ENCODE data around the gene ALOXE3.
A peak's percentile ranks its signal among the peaks of the same experiment; 100 is the strongest.

ALOXE3 gene

DNA sequence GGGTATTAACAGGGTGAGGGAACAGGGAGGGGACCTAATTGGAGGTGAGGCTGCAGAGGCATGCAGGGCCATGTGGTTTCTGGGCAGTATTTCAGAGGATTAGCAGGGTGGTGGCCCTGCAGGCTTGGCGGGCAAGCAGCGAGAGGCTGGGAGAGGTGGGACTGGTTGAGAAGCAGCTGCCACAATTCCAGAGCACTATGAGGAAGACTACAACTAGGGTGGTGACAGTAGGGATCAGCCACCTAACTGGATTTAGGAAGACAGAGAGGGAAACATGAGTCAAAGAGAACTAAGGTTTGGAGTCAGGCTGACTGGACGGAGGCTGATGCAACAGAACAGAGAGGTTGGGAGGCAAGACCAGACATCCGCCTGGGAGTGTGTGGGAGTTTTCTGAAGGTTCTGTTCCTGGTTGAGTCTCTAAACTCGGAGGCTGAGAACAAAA is 12.3 kb downstream of the ALOXE3 start:
- Histone ChIP-seq H3K9me3 (ENCODE audit: insufficient read depth, low read depth, low read length) (no peaks in the 10 kb centered on the region), H3K4me2 (ENCODE audit: low read depth, low read length, poor library complexity, severe bottlenecking) (no peak overlapping the region), H4K20me1 (ENCODE audit: insufficient read depth, low read length, poor library complexity, severe bottlenecking) (no peaks in the 10 kb centered on the region), H2AFZ (ENCODE audit: low read length) (no peak overlapping the region), H3K79me2 (ENCODE audit: insufficient read depth, low read length) (no peaks in the 10 kb centered on the region), H3F3A (ENCODE audit: low read depth) (no peaks in the 10 kb centered on the region), H3K4me1 (ENCODE audit: insufficient read depth, low read length, poor library complexity, severe bottlenecking) (peaks cover 3% of the 10 kb centered on the region), H3K27me3 (ENCODE audit: insufficient read depth, low read length, poor library complexity, severe bottlenecking) (no peaks in the 10 kb centered on the region), H3K36me3 (ENCODE audit: insufficient read depth, low read length) (no peaks in the 10 kb centered on the region), H3K9ac (ENCODE audit: low read depth, low read length, poor library complexity, severe bottlenecking) (no peak overlapping the region), H3K9me2 (replicated peaks; ENCODE audit: low read depth, low read length) (no peaks in the 10 kb centered on the region), H3K4me3 (ENCODE audit: low read length, poor library complexity, severe bottlenecking) (no peak overlapping the region)
- TF ChIP-seq EZH2phosphoT487 (IDR thresholded peaks at IDR 0.05; ENCODE audit: borderline replicate concordance) = no peak
- TF ChIP-seq, protein P1, sequence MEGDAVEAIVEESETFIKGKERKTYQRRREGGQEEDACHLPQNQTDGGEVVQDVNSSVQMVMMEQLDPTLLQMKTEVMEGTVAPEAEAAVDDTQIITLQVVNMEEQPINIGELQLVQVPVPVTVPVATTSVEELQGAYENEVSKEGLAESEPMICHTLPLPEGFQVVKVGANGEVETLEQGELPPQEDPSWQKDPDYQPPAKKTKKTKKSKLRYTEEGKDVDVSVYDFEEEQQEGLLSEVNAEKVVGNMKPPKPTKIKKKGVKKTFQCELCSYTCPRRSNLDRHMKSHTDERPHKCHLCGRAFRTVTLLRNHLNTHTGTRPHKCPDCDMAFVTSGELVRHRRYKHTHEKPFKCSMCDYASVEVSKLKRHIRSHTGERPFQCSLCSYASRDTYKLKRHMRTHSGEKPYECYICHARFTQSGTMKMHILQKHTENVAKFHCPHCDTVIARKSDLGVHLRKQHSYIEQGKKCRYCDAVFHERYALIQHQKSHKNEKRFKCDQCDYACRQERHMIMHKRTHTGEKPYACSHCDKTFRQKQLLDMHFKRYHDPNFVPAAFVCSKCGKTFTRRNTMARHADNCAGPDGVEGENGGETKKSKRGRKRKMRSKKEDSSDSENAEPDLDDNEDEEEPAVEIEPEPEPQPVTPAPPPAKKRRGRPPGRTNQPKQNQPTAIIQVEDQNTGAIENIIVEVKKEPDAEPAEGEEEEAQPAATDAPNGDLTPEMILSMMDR (conservative IDR thresholded peaks at IDR 0.05; ENCODE audit: low read length) = no peak

DNA sequence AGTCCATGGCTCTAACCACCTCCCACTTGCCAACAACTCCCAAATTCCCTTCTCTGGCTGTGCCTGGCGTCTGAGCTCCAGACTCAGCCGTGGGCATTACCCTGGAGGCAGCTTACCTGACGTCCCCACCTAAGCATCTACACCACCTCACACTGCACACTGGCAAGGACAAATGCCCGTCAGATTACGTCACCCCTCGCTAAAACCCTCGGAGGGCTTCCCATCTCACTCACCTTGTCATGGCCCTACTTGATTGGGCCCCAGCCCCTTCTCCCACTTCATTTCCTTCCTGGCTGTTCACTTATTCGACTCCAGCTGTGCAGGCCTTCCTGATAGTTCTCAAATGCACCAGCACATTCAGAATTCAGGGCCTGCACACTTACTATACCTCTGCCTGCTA is 13.4 kb downstream of the ALOXE3 start:
- no peaks in the 10 kb centered on the region for H3K79me2 ChIP-seq (ENCODE audit: insufficient read depth, low read length)
- no peak for TF ChIP-seq EZH2phosphoT487 (IDR thresholded peaks at IDR 0.05; ENCODE audit: borderline replicate concordance)
- TF ChIP-seq, protein P1 (conservative IDR thresholded peaks at IDR 0.05; ENCODE audit: low read length) = no peak
- H2AFZ ChIP-seq (ENCODE audit: low read length) = 0 out of 2 replicates have a peak overlapping the region, but pooled peaks have one; percentile 30

DNA sequence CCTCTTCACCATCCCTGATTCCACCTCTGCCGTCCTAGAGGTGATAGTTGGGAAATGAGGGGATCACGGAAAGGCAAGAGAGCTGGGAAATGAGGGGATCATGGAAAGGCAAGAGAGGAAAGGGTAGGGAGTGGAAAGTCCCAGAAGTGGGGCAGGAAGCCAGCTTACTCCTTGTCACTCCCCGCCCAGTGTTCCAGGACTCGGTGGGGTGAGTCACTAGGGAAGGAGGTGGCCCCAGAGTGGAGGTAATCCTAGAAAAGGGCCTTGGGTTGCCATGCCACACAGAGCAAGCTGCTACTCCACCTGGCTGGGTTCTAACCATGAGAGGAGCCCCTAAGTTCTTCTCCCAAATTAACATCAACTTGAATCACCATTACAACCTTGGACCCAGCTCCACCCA is 14.8 kb downstream of the ALOXE3 start:
- no peaks in the 10 kb centered on the region for H3K79me2 ChIP-seq (ENCODE audit: insufficient read depth, low read length)
- no peak for TF ChIP-seq EZH2phosphoT487 (IDR thresholded peaks at IDR 0.05; ENCODE audit: borderline replicate concordance)
- TF ChIP-seq, protein P1 (conservative IDR thresholded peaks at IDR 0.05; ENCODE audit: low read length) = no peak
- no peaks in the 10 kb centered on the region for H3K9me3 ChIP-seq (ENCODE audit: insufficient read depth, low read depth, low read length)
- H3K4me1 ChIP-seq (ENCODE audit: insufficient read depth, low read length, poor library complexity, severe bottlenecking) = peaks cover 3% of the 10 kb centered on the region
- H3K36me3 ChIP-seq (ENCODE audit: insufficient read depth, low read length) = no peaks in the 10 kb centered on the region
- no peak overlapping the region for H2AFZ ChIP-seq (ENCODE audit: low read length)
- H3F3A ChIP-seq (ENCODE audit: low read depth) = no peaks in the 10 kb centered on the region
- no peaks in the 10 kb centered on the region for H4K20me1 ChIP-seq (ENCODE audit: insufficient read depth, low read length, poor library complexity, severe bottlenecking)
- H3K9ac ChIP-seq (ENCODE audit: low read depth, low read length, poor library complexity, severe bottlenecking) = no peak overlapping the region
- H3K4me2 ChIP-seq (ENCODE audit: low read depth, low read length, poor library complexity, severe bottlenecking) = no peak overlapping the region
- no peaks in the 10 kb centered on the region for H3K9me2 ChIP-seq (replicated peaks; ENCODE audit: low read depth, low read length)
- no peak overlapping the region for H3K4me3 ChIP-seq (ENCODE audit: low read length, poor library complexity, severe bottlenecking)
- no peaks in the 10 kb centered on the region for H3K27me3 ChIP-seq (ENCODE audit: insufficient read depth, low read length, poor library complexity, severe bottlenecking)

More for the DNA sequence above, 13.4 kb downstream of the ALOXE3 start:
- H3K36me3 ChIP-seq (ENCODE audit: insufficient read depth, low read length) = no peaks in the 10 kb centered on the region
- no peaks in the 10 kb centered on the region for H3K27me3 ChIP-seq (ENCODE audit: insufficient read depth, low read length, poor library complexity, severe bottlenecking)
- no peaks in the 10 kb centered on the region for H4K20me1 ChIP-seq (ENCODE audit: insufficient read depth, low read length, poor library complexity, severe bottlenecking)
- H3K4me3 ChIP-seq (ENCODE audit: low read length, poor library complexity, severe bottlenecking) = no peak overlapping the region
- no peaks in the 10 kb centered on the region for H3K9me2 ChIP-seq (replicated peaks; ENCODE audit: low read depth, low read length)
- peaks cover 3% of the 10 kb centered on the region for H3K4me1 ChIP-seq (ENCODE audit: insufficient read depth, low read length, poor library complexity, severe bottlenecking)
- no peak overlapping the region for H3K9ac ChIP-seq (ENCODE audit: low read depth, low read length, poor library complexity, severe bottlenecking)
- H3K4me2 ChIP-seq (ENCODE audit: low read depth, low read length, poor library complexity, severe bottlenecking) = no peak overlapping the region
- no peaks in the 10 kb centered on the region for H3F3A ChIP-seq (ENCODE audit: low read depth)
- no peaks in the 10 kb centered on the region for H3K9me3 ChIP-seq (ENCODE audit: insufficient read depth, low read depth, low read length)
